ENCODE measurements around the gene ABCC2.

DNA sequence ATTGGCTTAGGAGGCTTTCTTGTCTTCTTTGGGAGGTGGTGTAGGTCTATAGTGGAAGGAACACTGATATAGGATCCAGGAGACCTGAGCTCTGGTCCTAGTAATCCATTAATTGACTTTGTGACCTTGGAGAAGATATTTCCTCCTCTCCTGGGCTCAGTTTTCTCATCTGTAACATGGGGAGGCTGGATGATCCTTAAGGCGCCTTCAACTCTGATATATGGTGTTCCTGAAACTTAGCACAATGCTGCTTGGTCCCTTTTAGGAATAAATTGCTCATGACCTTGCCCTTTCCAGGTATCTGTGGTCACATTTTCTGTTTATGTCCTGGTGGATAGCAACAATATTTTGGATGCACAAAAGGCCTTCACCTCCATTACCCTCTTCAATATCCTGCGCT, 25.3 kb downstream of the ABCC2 start:
- TF ChIP-seq, protein P1, sequence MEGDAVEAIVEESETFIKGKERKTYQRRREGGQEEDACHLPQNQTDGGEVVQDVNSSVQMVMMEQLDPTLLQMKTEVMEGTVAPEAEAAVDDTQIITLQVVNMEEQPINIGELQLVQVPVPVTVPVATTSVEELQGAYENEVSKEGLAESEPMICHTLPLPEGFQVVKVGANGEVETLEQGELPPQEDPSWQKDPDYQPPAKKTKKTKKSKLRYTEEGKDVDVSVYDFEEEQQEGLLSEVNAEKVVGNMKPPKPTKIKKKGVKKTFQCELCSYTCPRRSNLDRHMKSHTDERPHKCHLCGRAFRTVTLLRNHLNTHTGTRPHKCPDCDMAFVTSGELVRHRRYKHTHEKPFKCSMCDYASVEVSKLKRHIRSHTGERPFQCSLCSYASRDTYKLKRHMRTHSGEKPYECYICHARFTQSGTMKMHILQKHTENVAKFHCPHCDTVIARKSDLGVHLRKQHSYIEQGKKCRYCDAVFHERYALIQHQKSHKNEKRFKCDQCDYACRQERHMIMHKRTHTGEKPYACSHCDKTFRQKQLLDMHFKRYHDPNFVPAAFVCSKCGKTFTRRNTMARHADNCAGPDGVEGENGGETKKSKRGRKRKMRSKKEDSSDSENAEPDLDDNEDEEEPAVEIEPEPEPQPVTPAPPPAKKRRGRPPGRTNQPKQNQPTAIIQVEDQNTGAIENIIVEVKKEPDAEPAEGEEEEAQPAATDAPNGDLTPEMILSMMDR (IDR thresholded peaks at IDR 0.05; ENCODE audit: borderline replicate concordance, extremely low read depth, low read length, poor library complexity, severe bottlenecking): no peak
- TF ChIP-seq EZH2 (IDR thresholded peaks at IDR 0.05; ENCODE audit: borderline replicate concordance, low read depth, low read length, severe bottlenecking): no peak
